ENCODE results near the gene VWF.
A peak's percentile ranks its signal among the peaks of the same experiment; 100 is the strongest.

VWF gene

GRCh38 chr12:6096527-6096926 is 27.9 kb downstream of the VWF start:
- H3K36me3 ChIP-seq (ENCODE audit: insufficient read depth, low read length) = no peaks in the 10 kb centered on the region
- H3K27me3 ChIP-seq (ENCODE audit: control insufficient read depth in 1 of 2, insufficient read depth in 2 of 2, low read length in 2 of 2) = no peaks in the 10 kb centered on the region
- no peak overlapping the region for H3K9ac ChIP-seq (ENCODE audit: low read length)
- H3K9me3 ChIP-seq (ENCODE audit: low read length) = no peaks in the 10 kb centered on the region
- no peak overlapping the region for H3K27ac ChIP-seq (ENCODE audit: low read depth, low read length)
- H3K4me3 ChIP-seq (ENCODE audit: low read depth in 1 of 2, low read length in 2 of 2) = no peak overlapping the region
- peaks cover 11% of the 10 kb centered on the region for H3K4me1 ChIP-seq (ENCODE audit: insufficient read depth, low read length)

GRCh38 chr12:6095269-6095668 is 29.2 kb downstream of the VWF start:
- H3K9me3 ChIP-seq (ENCODE audit: low read length) = no peaks in the 10 kb centered on the region
- H3K4me3 ChIP-seq (ENCODE audit: low read depth in 1 of 2, low read length in 2 of 2) = no peak overlapping the region
- no peaks in the 10 kb centered on the region for H3K27me3 ChIP-seq (ENCODE audit: control insufficient read depth in 1 of 2, insufficient read depth in 2 of 2, low read length in 2 of 2)
- H3K9ac ChIP-seq (ENCODE audit: low read length) = no peak overlapping the region
- H3K27ac ChIP-seq (ENCODE audit: low read depth, low read length) = no peak overlapping the region
- H3K36me3 ChIP-seq (ENCODE audit: insufficient read depth, low read length) = no peaks in the 10 kb centered on the region
- H3K4me1 ChIP-seq (ENCODE audit: insufficient read depth, low read length) = peaks cover 19% of the 10 kb centered on the region

- Histone ChIP-seq H3K27ac (ENCODE audit: low read depth, low read length) (no peak overlapping the region), H3K4me1 (ENCODE audit: insufficient read depth, low read length) (peaks cover 19% of the 10 kb centered on the region), H3K4me3 (ENCODE audit: low read depth in 1 of 2, low read length in 2 of 2) (no peak overlapping the region), H3K36me3 (ENCODE audit: insufficient read depth, low read length) (no peaks in the 10 kb centered on the region), H3K9me3 (ENCODE audit: low read length) (no peaks in the 10 kb centered on the region), H3K9ac (ENCODE audit: low read length) (no peak overlapping the region), H3K27me3 (ENCODE audit: control insufficient read depth in 1 of 2, insufficient read depth in 2 of 2, low read length in 2 of 2) (no peaks in the 10 kb centered on the region)
Observed at GRCh38 chr12:6093764-6094163, 30.7 kb downstream of the VWF start.

GRCh38 chr12:6092784-6093722 is 31.4 kb downstream of the VWF start:
- Histone ChIP-seq H3K9me3 (ENCODE audit: low read length) (no peaks in the 10 kb centered on the region), H3K27ac (ENCODE audit: low read depth, low read length) (no peak overlapping the region), H3K4me1 (ENCODE audit: insufficient read depth, low read length) (peaks cover 19% of the 10 kb centered on the region), H3K27me3 (ENCODE audit: control insufficient read depth in 1 of 2, insufficient read depth in 2 of 2, low read length in 2 of 2) (no peaks in the 10 kb centered on the region), H3K36me3 (ENCODE audit: insufficient read depth, low read length) (no peaks in the 10 kb centered on the region), H3K9ac (ENCODE audit: low read length) (no peak overlapping the region), H3K4me3 (ENCODE audit: low read depth in 1 of 2, low read length in 2 of 2) (no peak overlapping the region)

- H3K9ac ChIP-seq (ENCODE audit: low read length) = no peak overlapping the region
- H3K36me3 ChIP-seq (ENCODE audit: insufficient read depth, low read length) = no peaks in the 10 kb centered on the region
- H3K27me3 ChIP-seq (ENCODE audit: control insufficient read depth in 1 of 2, insufficient read depth in 2 of 2, low read length in 2 of 2) = no peaks in the 10 kb centered on the region
- H3K4me3 ChIP-seq (ENCODE audit: low read depth in 1 of 2, low read length in 2 of 2) = no peak overlapping the region
- H3K27ac ChIP-seq (ENCODE audit: low read depth, low read length) = no peak overlapping the region
- H3K4me1 ChIP-seq (ENCODE audit: insufficient read depth, low read length) = peaks cover 19% of the 10 kb centered on the region
- H3K9me3 ChIP-seq (ENCODE audit: low read length) = no peaks in the 10 kb centered on the region
Observed at GRCh38 chr12:6091786-6092566, 32.5 kb downstream of the VWF start.

- Histone ChIP-seq H3K27me3 (ENCODE audit: control insufficient read depth in 1 of 2, insufficient read depth in 2 of 2, low read length in 2 of 2) (no peaks in the 10 kb centered on the region), H3K4me1 (ENCODE audit: insufficient read depth, low read length) (peaks cover 19% of the 10 kb centered on the region), H3K4me3 (ENCODE audit: low read depth in 1 of 2, low read length in 2 of 2) (no peak overlapping the region), H3K9ac (ENCODE audit: low read length) (no peak overlapping the region), H3K9me3 (ENCODE audit: low read length) (no peaks in the 10 kb centered on the region), H3K27ac (ENCODE audit: low read depth, low read length) (no peak overlapping the region), H3K36me3 (ENCODE audit: insufficient read depth, low read length) (no peaks in the 10 kb centered on the region)
Observed at GRCh38 chr12:6090803-6091202, 33.7 kb downstream of the VWF start.

GRCh38 chr12:6088921-6089747 is 35.3 kb downstream of the VWF start:
- H3K4me3 ChIP-seq (ENCODE audit: low read depth in 1 of 2, low read length in 2 of 2) = no peak overlapping the region

GRCh38 chr12:6086316-6086715 is 38.2 kb downstream of the VWF start:
- Histone ChIP-seq H3K9ac (ENCODE audit: low read length) (no peak overlapping the region), H3K27ac (ENCODE audit: low read depth, low read length) (no peak overlapping the region), H3K27me3 (ENCODE audit: control insufficient read depth in 1 of 2, insufficient read depth in 2 of 2, low read length in 2 of 2) (no peaks in the 10 kb centered on the region), H3K4me1 (ENCODE audit: insufficient read depth, low read length) (peaks cover 35% of the 10 kb centered on the region), H3K36me3 (ENCODE audit: insufficient read depth, low read length) (no peaks in the 10 kb centered on the region), H3K9me3 (ENCODE audit: low read length) (no peaks in the 10 kb centered on the region), H3K4me3 (ENCODE audit: low read depth in 1 of 2, low read length in 2 of 2) (no peak overlapping the region)

More at GRCh38 chr12:6088921-6089747, 35.3 kb downstream of the VWF start:
- H3K27ac ChIP-seq (ENCODE audit: low read depth, low read length) = no peak overlapping the region
- H3K36me3 ChIP-seq (ENCODE audit: insufficient read depth, low read length) = no peaks in the 10 kb centered on the region
- H3K9me3 ChIP-seq (ENCODE audit: low read length) = no peaks in the 10 kb centered on the region
- no peak overlapping the region for H3K9ac ChIP-seq (ENCODE audit: low read length)
- peaks cover 30% of the 10 kb centered on the region for H3K4me1 ChIP-seq (ENCODE audit: insufficient read depth, low read length)
- no peaks in the 10 kb centered on the region for H3K27me3 ChIP-seq (ENCODE audit: control insufficient read depth in 1 of 2, insufficient read depth in 2 of 2, low read length in 2 of 2)

GRCh38 chr12:6085841-6086240 is 38.6 kb downstream of the VWF start:
- H3K27me3 ChIP-seq (ENCODE audit: control insufficient read depth in 1 of 2, insufficient read depth in 2 of 2, low read length in 2 of 2) = no peaks in the 10 kb centered on the region
- no peak overlapping the region for H3K4me3 ChIP-seq (ENCODE audit: low read depth in 1 of 2, low read length in 2 of 2)
- H3K36me3 ChIP-seq (ENCODE audit: insufficient read depth, low read length) = no peaks in the 10 kb centered on the region
- H3K9ac ChIP-seq (ENCODE audit: low read length) = no peak overlapping the region
- H3K27ac ChIP-seq (ENCODE audit: low read depth, low read length) = no peak overlapping the region
- peaks cover 32% of the 10 kb centered on the region for H3K4me1 ChIP-seq (ENCODE audit: insufficient read depth, low read length)
- H3K9me3 ChIP-seq (ENCODE audit: low read length) = no peaks in the 10 kb centered on the region

- Histone ChIP-seq H3K4me1 (ENCODE audit: insufficient read depth, low read length) (peaks cover 27% of the 10 kb centered on the region), H3K9me3 (ENCODE audit: low read length) (no peaks in the 10 kb centered on the region), H3K4me3 (ENCODE audit: low read depth in 1 of 2, low read length in 2 of 2) (no peak overlapping the region), H3K27ac (ENCODE audit: low read depth, low read length) (peak overlapping the region; percentile 4), H3K9ac (ENCODE audit: low read length) (no peak overlapping the region), H3K36me3 (ENCODE audit: insufficient read depth, low read length) (no peaks in the 10 kb centered on the region), H3K27me3 (ENCODE audit: control insufficient read depth in 1 of 2, insufficient read depth in 2 of 2, low read length in 2 of 2) (no peaks in the 10 kb centered on the region)
Observed at GRCh38 chr12:6084969-6085450, 39.5 kb downstream of the VWF start.

Measured in muscle layer of colon (tissue), 2 donors.